ENCODE results near the gene ARMH4.

The ARMH4 gene

GRCh38 chr14:57961786-57962060 is 190.3 kb downstream of the ARMH4 start:
- Mint-ChIP-seq H3K27ac (peak overlapping the region; percentile 75 to 86 (median 75)), H3K9me3 (no peaks in the 10 kb centered on the region), H3K4me1 (peaks cover 30% of the 10 kb centered on the region), H3K27me3 (ENCODE audit: low read depth) (peaks cover 9% of the 10 kb centered on the region), H3K4me3 (no peak overlapping the region), H3K36me3 (ENCODE audit: low read depth) (no peaks in the 10 kb centered on the region)
- no peak for TF ChIP-seq CTCF (IDR thresholded peaks at IDR 0.05; ENCODE audit: unreplicated experiment in 3 of 3)

- TF ChIP-seq CTCF (IDR thresholded peaks at IDR 0.05; ENCODE audit: unreplicated experiment in 3 of 3): no peak
- Mint-ChIP-seq H3K9me3 (peaks cover 3% of the 10 kb centered on the region), H3K27ac (peak overlapping the region; percentile 75 to 86 (median 75)), H3K36me3 (ENCODE audit: low read depth) (no peaks in the 10 kb centered on the region), H3K4me1 (peaks cover 30% of the 10 kb centered on the region), H3K27me3 (ENCODE audit: low read depth) (peaks cover 9% of the 10 kb centered on the region), H3K4me3 (no peak overlapping the region)
These were observed 190.8 kb downstream of the ARMH4 start for GRCh38 chr14:57960946-57961785.

GRCh38 chr14:57957441-57957840 is 194.6 kb downstream of the ARMH4 start:
- H3K4me3 Mint-ChIP-seq: no peak overlapping the region
- H3K27ac Mint-ChIP-seq: no peak overlapping the region
- no peaks in the 10 kb centered on the region for H3K36me3 Mint-ChIP-seq (ENCODE audit: low read depth)
- peaks cover 14% of the 10 kb centered on the region for H3K27me3 Mint-ChIP-seq (ENCODE audit: low read depth)
- H3K4me1 Mint-ChIP-seq: peaks cover 21% of the 10 kb centered on the region
- peaks cover 29% of the 10 kb centered on the region for H3K9me3 Mint-ChIP-seq
- no peak for TF ChIP-seq CTCF (IDR thresholded peaks at IDR 0.05; ENCODE audit: unreplicated experiment in 3 of 3)
